GM21528 (cell line): ENCODE measurements around the gene CARD14.
"Not testable (repeated sequence)": the region's sequence is repeated elsewhere in the genome, so short reads cannot be mapped to it uniquely, and the experiment has no call there.

Experiments
- ATAC-seq: cut with Tn5 transposase; IDR thresholded peaks from one replicate; pipeline ENCODE4 v1.9.1; 2021; ENCODE audit warnings: mild to moderate bottlenecking, moderate library complexity; ENCODE audit not compliant: unreplicated experiment, low FRiP score

CARD14 gene

GRCh38 chr17:80182845-80183223, 13.0 kb downstream of the CARD14 start:
- no peak for ATAC-seq

- no peak for ATAC-seq
These were observed 14.0 kb downstream of the CARD14 start for GRCh38 chr17:80183581-80184422.

GRCh38 chr17:80184423-80184714, 14.5 kb downstream of the CARD14 start:
- no peak for ATAC-seq

- no peak for ATAC-seq
These were observed 16.1 kb downstream of the CARD14 start for GRCh38 chr17:80185968-80186367.

GRCh38 chr17:80187090-80187489, 17.3 kb downstream of the CARD14 start:
- ATAC-seq = no peak

- no peak for ATAC-seq
These were observed 17.7 kb downstream of the CARD14 start for GRCh38 chr17:80187515-80187941.

- ATAC-seq = no peak
These were observed 19.8 kb downstream of the CARD14 start for GRCh38 chr17:80189611-80190010.

GRCh38 chr17:80190716-80191115, 20.9 kb downstream of the CARD14 start:
- no peak for ATAC-seq

- ATAC-seq = no peak
These were observed 21.4 kb downstream of the CARD14 start for GRCh38 chr17:80191192-80191591.

GRCh38 chr17:80191865-80192661, 22.2 kb downstream of the CARD14 start:
- no peak for ATAC-seq

GRCh38 chr17:80195141-80195540, 25.3 kb downstream of the CARD14 start:
- no peak for ATAC-seq

- no peak for ATAC-seq
These were observed 26.1 kb downstream of the CARD14 start for GRCh38 chr17:80195671-80196529.

- no peak for ATAC-seq
These were observed 26.8 kb downstream of the CARD14 start for GRCh38 chr17:80196652-80197051.

GRCh38 chr17:80198144-80198661, 28.4 kb downstream of the CARD14 start:
- no peak for ATAC-seq

GRCh38 chr17:80199295-80199694, 29.5 kb downstream of the CARD14 start:
- not testable (repeated sequence) for ATAC-seq

GRCh38 chr17:80201446-80201845, 31.6 kb downstream of the CARD14 start:
- no peak for ATAC-seq

GRCh38 chr17:80202197-80202596, 32.4 kb downstream of the CARD14 start:
- ATAC-seq = no peak

GRCh38 chr17:80203471-80203963, 33.7 kb downstream of the CARD14 start:
- no peak for ATAC-seq

- ATAC-seq = no peak
These were observed 35.0 kb downstream of the CARD14 start for GRCh38 chr17:80204626-80205468.

GRCh38 chr17:80205811-80206210, 36.0 kb downstream of the CARD14 start:
- ATAC-seq = no peak
